H9 (cell line): ENCODE measurements around the gene PTOV1. TPM values are rescaled to one million over a fixed set of nuclear protein-coding genes. Genes with fewer than 3 reads are reported as not detected.

Source experiments
- DNase-seq: peaks from one replicate; pipeline ENCODE4 v3.0.0-alpha.2; 2017
- H2AFZ ChIP-seq: one replicate; pipeline ENCODE4 v1.6.1; 2013; ENCODE audit warnings: mild to moderate bottlenecking, low read length, control low read depth, moderate library complexity
- H2AK5ac ChIP-seq: 2 replicates; pipeline ENCODE4 v1.6.1; 2013; ENCODE audit warnings: low read length, control low read depth, mixed read lengths; ENCODE audit not compliant: insufficient read length
- H2BK120ac ChIP-seq: one replicate; pipeline ENCODE4 v1.6.1; 2013; ENCODE audit warnings: low read depth, mild to moderate bottlenecking, low read length, control low read depth, inconsistent platforms; ENCODE audit not compliant: poor library complexity, severe bottlenecking
- H2BK12ac ChIP-seq: 2 replicates; pipeline ENCODE4 v1.6.1; 2013; ENCODE audit warnings: low read length, control low read depth, mixed read lengths, low read depth; ENCODE audit not compliant: insufficient read length
- H2BK15ac ChIP-seq: 2 replicates; pipeline ENCODE4 v1.6.1; 2013; ENCODE audit warnings: low read depth, low read length, control low read depth
- H2BK20ac ChIP-seq: one replicate; pipeline ENCODE4 v1.6.1; 2013; ENCODE audit warnings: low read depth, mild to moderate bottlenecking, low read length, control low read depth, inconsistent platforms; ENCODE audit not compliant: poor library complexity, severe bottlenecking
- H2BK5ac ChIP-seq: 2 replicates; pipeline ENCODE4 v1.6.1; 2013; ENCODE audit warnings: low read length, control low read depth, mixed read lengths; ENCODE audit not compliant: insufficient read length
- H3K14ac ChIP-seq: 2 replicates; pipeline ENCODE4 v1.6.1; 2013; ENCODE audit warnings: low read length, control low read depth; ENCODE audit not compliant: insufficient read depth
- H3K18ac ChIP-seq: 2 replicates; pipeline ENCODE4 v1.6.1; 2013; ENCODE audit warnings: low read depth, mild to moderate bottlenecking, mixed read lengths, low read length, control low read depth; ENCODE audit not compliant: insufficient read length
- H3K23ac ChIP-seq: 2 replicates; pipeline ENCODE4 v1.6.1; 2013; ENCODE audit warnings: low read length, control low read depth, mixed read lengths, low read depth; ENCODE audit not compliant: insufficient read length
- H3K23me2 ChIP-seq: 2 replicates; pipeline ENCODE4 v1.6.1; 2013; ENCODE audit warnings: low read depth, mild to moderate bottlenecking, mixed read lengths, low read length, control low read depth; ENCODE audit not compliant: insufficient read length, poor library complexity, severe bottlenecking
- H3K27ac ChIP-seq: 2 replicates; pipeline ENCODE4 v1.5.1; 2013; ENCODE audit warnings: low read length, control low read depth, mixed read lengths, low read depth; ENCODE audit not compliant: insufficient read length
- H3K27me3 ChIP-seq: 2 replicates; pipeline ENCODE4 v1.6.1; 2013; ENCODE audit warnings: low read length, control low read depth, inconsistent platforms; ENCODE audit not compliant: insufficient read depth
- H3K4ac ChIP-seq: 2 replicates; pipeline ENCODE4 v1.6.1; 2013; ENCODE audit warnings: low read depth, mild to moderate bottlenecking, control low read depth, inconsistent platforms, low read length, moderate library complexity
- H3K4me1 ChIP-seq: 2 replicates; pipeline ENCODE4 v1.6.1; 2013; ENCODE audit warnings: low read length, control low read depth, inconsistent platforms; ENCODE audit not compliant: insufficient read depth
- H3K4me2 ChIP-seq: 2 replicates; pipeline ENCODE4 v1.6.1; 2013; ENCODE audit warnings: low read length, control low read depth, mixed read lengths; ENCODE audit not compliant: insufficient read length, insufficient read depth
- H3K56ac ChIP-seq: 2 replicates; pipeline ENCODE4 v1.6.1; 2013; ENCODE audit warnings: low read depth, mild to moderate bottlenecking, mixed read lengths, low read length, control low read depth; ENCODE audit not compliant: insufficient read length
- H3K79me1 ChIP-seq: 2 replicates; pipeline ENCODE4 v1.6.1; 2013; ENCODE audit warnings: low read depth, mild to moderate bottlenecking, moderate library complexity, low read length, control low read depth, inconsistent platforms; ENCODE audit not compliant: insufficient read depth, poor library complexity, severe bottlenecking
- H3K79me2 ChIP-seq: 2 replicates; pipeline ENCODE4 v1.6.1; 2013; ENCODE audit warnings: low read length, control low read depth, inconsistent platforms; ENCODE audit not compliant: insufficient read depth
- H3K9ac ChIP-seq: 2 replicates; pipeline ENCODE4 v1.6.1; 2013; ENCODE audit warnings: low read length, control low read depth, mixed read lengths; ENCODE audit not compliant: insufficient read length; ENCODE audit errors: extremely low read depth
- H3K9me3 ChIP-seq: one replicate; pipeline ENCODE4 v1.6.1; 2013; ENCODE audit warnings: low read depth, low read length, inconsistent platforms; ENCODE audit not compliant: control insufficient read depth
- H3T11ph ChIP-seq: one replicate; pipeline ENCODE4 v1.6.1; 2013; ENCODE audit warnings: mild to moderate bottlenecking, low read length, control low read depth, inconsistent platforms
- H4K20me1 ChIP-seq: one replicate; pipeline ENCODE4 v1.6.1; 2013; ENCODE audit not compliant: control insufficient read depth, insufficient read length, insufficient read depth
- H4K5ac ChIP-seq: 2 replicates; pipeline ENCODE4 v1.6.1; 2013; ENCODE audit warnings: low read depth, mild to moderate bottlenecking, mixed read lengths, low read length, control low read depth; ENCODE audit not compliant: insufficient read length
- H4K8ac ChIP-seq: replicated peaks from 2 replicates; pipeline ENCODE4 v1.6.1; 2013; ENCODE audit warnings: low read length, control low read depth, mixed read lengths, low read depth; ENCODE audit not compliant: insufficient read length
- H4K91ac ChIP-seq: 2 replicates; pipeline ENCODE4 v1.6.1; 2013; ENCODE audit warnings: low read depth, mild to moderate bottlenecking, moderate library complexity, mixed read lengths, low read length, control low read depth; ENCODE audit not compliant: insufficient read length
- H3K27ac Mint-ChIP-seq, 3 experiments: 2 replicates in 2 of 3; 3 replicates in 1 of 3; pipeline ENCODE4 v1.8.0; 2020 to 2021; ENCODE audit warnings: mixed read lengths in 3 of 3, mild to moderate bottlenecking in 1 of 3, moderate library complexity in 1 of 3
- H3K27me3 Mint-ChIP-seq: 2 replicates; pipeline ENCODE4 v1.8.0; 2021; ENCODE audit warnings: low read depth, mild to moderate bottlenecking, moderate library complexity, mixed read lengths
- H3K36me3 Mint-ChIP-seq, 3 experiments: 2 replicates in 2 of 3; 3 replicates in 1 of 3; pipeline ENCODE4 v1.8.0; 2020 to 2021; ENCODE audit warnings: low read depth in 3 of 3, mixed read lengths in 3 of 3; ENCODE audit not compliant: insufficient read depth in 1 of 3
- H3K4me1 Mint-ChIP-seq, 2 experiments: 2 replicates each; pipeline ENCODE4 v1.8.0; 2020; ENCODE audit warnings: mixed read lengths in 2 of 2
- H3K4me3 Mint-ChIP-seq, 2 experiments: 2 replicates in 1 of 2; 3 replicates in 1 of 2; pipeline ENCODE4 v1.8.0; 2020 to 2021; ENCODE audit warnings: mild to moderate bottlenecking in 2 of 2, mixed read lengths in 2 of 2, moderate library complexity in 1 of 2
- H3K9me3 Mint-ChIP-seq, 2 experiments: 2 replicates in 1 of 2; 3 replicates in 1 of 2; pipeline ENCODE4 v1.8.0; 2020; ENCODE audit warnings: mild to moderate bottlenecking in 2 of 2, mixed read lengths in 2 of 2, moderate library complexity in 1 of 2
- WGBS: extraction: QIAGEN DNeasy Blood & Tissue Kit; methylation state at CpG from one replicate; pipeline ENCODE4 v1.1.7; 2013; ENCODE audit warnings: missing lambda C conversion rate, low lambda C conversion rate, mixed read lengths; ENCODE audit not compliant: insufficient read length; ENCODE audit errors: extremely low coverage; 5-methylcytosine and 5-hydroxymethylcytosine counted together
- total RNA-seq: library from RNA; stranded (reverse); gene quantifications from 2 replicates; pipeline ENCODE4 v1.2.1, GENCODE V29; 2021
- TF ChIP-seq, protein P1 (sequence below): fragments of 200-600 bp; sonication (generic); conservative IDR thresholded peaks from 3 replicates; pipeline ENCODE4 v1.8.0; 2021; ENCODE audit warnings: antibody characterized with exemption, mild to moderate bottlenecking

Gene PTOV1
- total RNA-seq, 1 experiment from 2014 or later, result 309 TPM

DNA sequence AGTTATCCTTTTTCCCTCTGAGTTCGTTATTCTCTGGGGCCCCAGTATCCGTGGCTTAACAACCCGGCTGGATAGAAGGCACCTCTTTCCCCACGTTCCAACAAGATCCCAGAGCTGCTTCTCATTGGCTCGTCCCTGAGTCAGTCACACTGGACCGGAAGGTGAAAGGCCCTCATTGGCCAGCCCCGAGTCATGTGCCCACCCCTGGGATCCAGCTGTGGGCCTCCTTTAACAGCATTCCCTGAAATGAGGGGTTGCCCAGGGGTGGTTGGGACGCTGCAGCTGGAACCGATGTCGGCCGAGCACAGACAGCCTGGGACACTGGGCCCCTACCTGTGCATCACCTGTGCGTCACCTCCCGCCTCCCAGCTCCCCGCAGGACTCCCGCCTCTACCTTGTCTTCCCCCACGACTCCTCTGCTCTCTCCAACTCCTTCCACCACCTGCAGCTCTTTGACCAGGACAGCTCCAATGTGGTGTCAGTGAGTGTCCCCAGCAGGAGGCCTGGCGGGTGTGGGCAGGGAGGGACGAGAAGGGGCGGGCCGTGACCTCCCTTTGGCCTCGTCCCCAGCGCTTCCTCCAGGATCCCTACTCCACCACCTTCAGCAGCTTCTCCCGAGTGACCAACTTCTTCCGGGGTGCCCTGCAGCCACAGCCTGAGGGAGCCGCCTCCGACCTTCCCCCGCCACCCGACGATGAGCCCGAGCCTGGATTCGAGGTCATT lies 30.9 kb downstream of the PTOV1 start:
- H3K27ac ChIP-seq, result no peak overlapping the region
- H3K79me1 ChIP-seq, result no peaks in the 10 kb centered on the region
- H3K9me3 Mint-ChIP-seq, result no peaks in the 10 kb centered on the region
- no peak overlapping the region for H2BK12ac ChIP-seq
- peaks cover 11 to 16% of the 10 kb centered on the region in 2 experiments for H3K4me1 Mint-ChIP-seq
- H3K23ac ChIP-seq, result no peak overlapping the region
- H4K5ac ChIP-seq, result no peak overlapping the region
- no peak overlapping the region for H4K8ac ChIP-seq
- H4K91ac ChIP-seq, result no peak overlapping the region
- WGBS, result no CpG with 5 or more reads among the region's 31 CpGs
- DNase-seq, result no peak
- H3K9me3 ChIP-seq, result no peaks in the 10 kb centered on the region
- peaks cover 6% of the 10 kb centered on the region for H3K23me2 ChIP-seq
- no peaks in the 10 kb centered on the region for H3K27me3 ChIP-seq
- no peaks in the 10 kb centered on the region for H3K4me1 ChIP-seq
- H3K56ac ChIP-seq, result no peak overlapping the region
- no peak overlapping the region for H3K4ac ChIP-seq
- no peaks in the 10 kb centered on the region for H3K79me2 ChIP-seq
- no peak overlapping the region for H2BK20ac ChIP-seq
- H3T11ph ChIP-seq, result no peak overlapping the region
- no peaks in the 10 kb centered on the region for H4K20me1 ChIP-seq
- H3K36me3 Mint-ChIP-seq, result peaks cover 56 to 71% (median 71%) of the 10 kb centered on the region in 3 experiments
- no peak overlapping the region for H3K18ac ChIP-seq
- H2AFZ ChIP-seq, result no peak overlapping the region
- no peak overlapping the region for H3K9ac ChIP-seq
- TF ChIP-seq, protein P1, sequence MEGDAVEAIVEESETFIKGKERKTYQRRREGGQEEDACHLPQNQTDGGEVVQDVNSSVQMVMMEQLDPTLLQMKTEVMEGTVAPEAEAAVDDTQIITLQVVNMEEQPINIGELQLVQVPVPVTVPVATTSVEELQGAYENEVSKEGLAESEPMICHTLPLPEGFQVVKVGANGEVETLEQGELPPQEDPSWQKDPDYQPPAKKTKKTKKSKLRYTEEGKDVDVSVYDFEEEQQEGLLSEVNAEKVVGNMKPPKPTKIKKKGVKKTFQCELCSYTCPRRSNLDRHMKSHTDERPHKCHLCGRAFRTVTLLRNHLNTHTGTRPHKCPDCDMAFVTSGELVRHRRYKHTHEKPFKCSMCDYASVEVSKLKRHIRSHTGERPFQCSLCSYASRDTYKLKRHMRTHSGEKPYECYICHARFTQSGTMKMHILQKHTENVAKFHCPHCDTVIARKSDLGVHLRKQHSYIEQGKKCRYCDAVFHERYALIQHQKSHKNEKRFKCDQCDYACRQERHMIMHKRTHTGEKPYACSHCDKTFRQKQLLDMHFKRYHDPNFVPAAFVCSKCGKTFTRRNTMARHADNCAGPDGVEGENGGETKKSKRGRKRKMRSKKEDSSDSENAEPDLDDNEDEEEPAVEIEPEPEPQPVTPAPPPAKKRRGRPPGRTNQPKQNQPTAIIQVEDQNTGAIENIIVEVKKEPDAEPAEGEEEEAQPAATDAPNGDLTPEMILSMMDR, result no peak
- H3K4me2 ChIP-seq, result no peak overlapping the region
- no peak overlapping the region for H2AK5ac ChIP-seq
- H2BK5ac ChIP-seq, result no peak overlapping the region
- H3K27ac Mint-ChIP-seq, result peak overlapping the region in 1 of 3 experiments; percentile 52; a peak in 1 of 7 replicates
- H3K4me3 Mint-ChIP-seq, result no peak overlapping the region
- H3K27me3 Mint-ChIP-seq, result no peaks in the 10 kb centered on the region
- no peak overlapping the region for H2BK15ac ChIP-seq
- no peak overlapping the region for H2BK120ac ChIP-seq
- H3K14ac ChIP-seq, result no peak overlapping the region
